Right lobe of liver (tissue), 6 donors: Measurements from ENCODE around the gene SRR. TPM values are rescaled to one million over a fixed set of nuclear protein-coding genes. Genes with fewer than 3 reads are reported as not detected.

Source experiments
- ATAC-seq, 4 donors: fragments of 200-7000 bp; cut with Tn5 transposase; one replicate each; pipeline ENCODE4 v1.9.1; 2020; ENCODE audit warnings: mild to moderate bottlenecking in 4 of 4, moderate library complexity in 4 of 4
- DNase-seq, 3 donors: peaks; one replicate each; pipeline ENCODE4 v3.0.0-alpha.2; 2020
- H3K27ac ChIP-seq, 3 donors: fragments of 200-600 bp; one replicate each; pipeline ENCODE4 v1.8.0; 2022
- H3K27me3 ChIP-seq, 2 donors: fragments of 200-600 bp; one replicate each; pipeline ENCODE4 v1.8.0; 2022
- H3K36me3 ChIP-seq, 4 donors: fragments of 200-600 bp; sonication (generic) in 1 of 4; one replicate each; pipeline versions ENCODE4 v1.5.1 to v1.8.0; 2017 to 2022; ENCODE audit warnings: control low read depth in 1 of 4
- H3K4me1 ChIP-seq, 4 donors: fragments of 200-600 bp; sonication (generic) in 1 of 4; one replicate each; pipeline versions ENCODE4 v1.5.1 to v1.8.0; 2017 to 2022; ENCODE audit warnings: control low read depth in 1 of 4
- H3K4me3 ChIP-seq, 3 donors: fragments of 200-600 bp; one replicate each; pipeline ENCODE4 v1.8.0; 2022
- H3K9me3 ChIP-seq, 4 donors: fragments of 200-600 bp; sonication (generic) in 1 of 4; one replicate each; pipeline versions ENCODE4 v1.5.1 to v1.8.0; 2017 to 2022; ENCODE audit warnings: control low read depth in 1 of 4
- CTCF ChIP-seq, 4 donors: fragments of 200-600 bp in 3 of 4; fragments of 450-650 bp in 1 of 4; IDR thresholded peaks; one replicate each; pipeline versions ENCODE4 v1.5.1 to v1.8.0; 2016 to 2022; ENCODE audit warnings: antibody characterized with exemption in 4 of 4, mild to moderate bottlenecking in 2 of 4
- POLR2A ChIP-seq: fragments of 450-650 bp; IDR thresholded peaks from one replicate; pipeline ENCODE4 v1.6.1; 2017; ENCODE audit warnings: antibody characterized with exemption, mild to moderate bottlenecking
- WGBS: methylation state at CpG from one replicate; pipeline ENCODE4 v1.1.6; 2018; ENCODE audit warnings: low coverage, low lambda C conversion rate; ENCODE audit not compliant: insufficient coverage; ENCODE audit errors: missing lambda C conversion rate; 5-methylcytosine and 5-hydroxymethylcytosine counted together
- intact Hi-C, 2 donors: fragments of 100-400 bp; cut with DNase I; formaldehyde crosslinking; loops; one replicate each; pipeline versions ENCODE4 v1.11.2 to v1.14.1; 2022
- total RNA-seq, 6 experiments: library from RNA; depleted of rRNA in 2 of 6; stranded (reverse); fragments of >200 nt in 2 of 6; fragmentation: NEBNext Ultra II Directional in 3 of 6; extraction: Animal tissue kit (Norgen Biotek cat#: 25700) in 3 of 6; gene quantifications; one replicate each; pipeline versions ENCODE4 v1.1.0 to v1.2.4, GENCODE V29; 2016 to 2023
- donor health status: DM: no; HTN: yes; CAD: no.
- donor health status: DM: no; HTN: no; CAD: no.
- donor health status: DM: no; HTN: no; CAD: no.
- donor health status: DM: no; HTN: yes; CAD: no.
- donor health status: DM: no; HTN: yes; CAD: no.

The SRR gene
- total RNA-seq, 6 experiments from 2014 or later = 2.7 to 10.9 (median 5.9) TPM

GRCh38 chr17:2321399-2321798 is 17.6 kb downstream of the SRR start:
- Histone ChIP-seq H3K27ac (no peak overlapping the region), H3K4me1 (no peaks in the 10 kb centered on the region), H3K27me3 (no peaks in the 10 kb centered on the region), H3K36me3 (peaks cover 9 to 36% (median 20%) of the 10 kb centered on the region in 4 donors), H3K9me3 (no peaks in the 10 kb centered on the region), H3K4me3 (no peak overlapping the region)
- intact Hi-C loops = no loop called here
- ATAC-seq = no peak
- no peak for DNase-seq
- no CpG with 5 or more reads among the region's 1 CpG for WGBS
- TF ChIP-seq CTCF (IDR thresholded peaks at IDR 0.05) (no peak), POLR2A (no peak)

GRCh38 chr17:2323629-2324314 is 20.0 kb downstream of the SRR start:
- H3K27me3 ChIP-seq = no peaks in the 10 kb centered on the region
- no peak overlapping the region for H3K27ac ChIP-seq
- peak in 1 of 4 donors; percentile 46 for ATAC-seq
- no peak for DNase-seq
- no peaks in the 10 kb centered on the region for H3K4me1 ChIP-seq
- no peak overlapping the region for H3K4me3 ChIP-seq
- 75% methylated on average over 2 of the region's 2 CpGs for WGBS
- TF ChIP-seq POLR2A (no peak), CTCF (IDR thresholded peaks at IDR 0.05) (no peak)
- no peaks in the 10 kb centered on the region for H3K9me3 ChIP-seq
- peaks cover 9 to 56% (median 28%) of the 10 kb centered on the region in 4 donors for H3K36me3 ChIP-seq
- intact Hi-C loops = no loop called here

GRCh38 chr17:2331303-2331702 is 27.6 kb downstream of the SRR start:
- H3K4me3 ChIP-seq = no peak overlapping the region
- ATAC-seq = no peak
- WGBS = 65% methylated on average over 3 of the region's 3 CpGs
- no peaks in the 10 kb centered on the region for H3K27me3 ChIP-seq
- no peaks in the 10 kb centered on the region for H3K9me3 ChIP-seq
- peaks cover 8 to 85% (median 35%) of the 10 kb centered on the region in 4 donors for H3K36me3 ChIP-seq
- H3K4me1 ChIP-seq = peaks cover 0 to 10% (median 5%) of the 10 kb centered on the region in 4 donors
- no peak overlapping the region for H3K27ac ChIP-seq
- TF ChIP-seq CTCF (IDR thresholded peaks at IDR 0.05) (no peak), POLR2A (no peak)
- intact Hi-C loops = no loop called here
- DNase-seq = no peak

GRCh38 chr17:2335726-2336214 is 32.0 kb downstream of the SRR start:
- H3K36me3 ChIP-seq = peaks cover 8 to 43% (median 23%) of the 10 kb centered on the region in 4 donors
- H3K9me3 ChIP-seq = no peaks in the 10 kb centered on the region
- H3K4me3 ChIP-seq = peak overlapping the region; percentile 47 to 98 (median 87)
- intact Hi-C loops = no loop called here
- peaks cover 0 to 10% (median 5%) of the 10 kb centered on the region in 4 donors for H3K4me1 ChIP-seq
- peak overlapping the region in 1 of 3 donors; percentile 52 for H3K27ac ChIP-seq
- TF ChIP-seq CTCF (IDR thresholded peaks at IDR 0.05) = no peak
- no peak for TF ChIP-seq POLR2A
- DNase-seq (no peak), ATAC-seq (no peak)
- H3K27me3 ChIP-seq = no peaks in the 10 kb centered on the region
- 2% methylated on average over 9 of the region's 17 CpGs for WGBS
